Measurements from ENCODE around the gene CSNK2A3.

GRCh38 chr11:11304550-11304949 lies 48.5 kb downstream of the CSNK2A3 start:
- TF ChIP-seq, protein P1, sequence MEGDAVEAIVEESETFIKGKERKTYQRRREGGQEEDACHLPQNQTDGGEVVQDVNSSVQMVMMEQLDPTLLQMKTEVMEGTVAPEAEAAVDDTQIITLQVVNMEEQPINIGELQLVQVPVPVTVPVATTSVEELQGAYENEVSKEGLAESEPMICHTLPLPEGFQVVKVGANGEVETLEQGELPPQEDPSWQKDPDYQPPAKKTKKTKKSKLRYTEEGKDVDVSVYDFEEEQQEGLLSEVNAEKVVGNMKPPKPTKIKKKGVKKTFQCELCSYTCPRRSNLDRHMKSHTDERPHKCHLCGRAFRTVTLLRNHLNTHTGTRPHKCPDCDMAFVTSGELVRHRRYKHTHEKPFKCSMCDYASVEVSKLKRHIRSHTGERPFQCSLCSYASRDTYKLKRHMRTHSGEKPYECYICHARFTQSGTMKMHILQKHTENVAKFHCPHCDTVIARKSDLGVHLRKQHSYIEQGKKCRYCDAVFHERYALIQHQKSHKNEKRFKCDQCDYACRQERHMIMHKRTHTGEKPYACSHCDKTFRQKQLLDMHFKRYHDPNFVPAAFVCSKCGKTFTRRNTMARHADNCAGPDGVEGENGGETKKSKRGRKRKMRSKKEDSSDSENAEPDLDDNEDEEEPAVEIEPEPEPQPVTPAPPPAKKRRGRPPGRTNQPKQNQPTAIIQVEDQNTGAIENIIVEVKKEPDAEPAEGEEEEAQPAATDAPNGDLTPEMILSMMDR (optimal IDR thresholded peaks at IDR 0.05 in 1 of 3, IDR thresholded peaks at IDR 0.05 in 1 of 3, conservative IDR thresholded peaks at IDR 0.05 in 1 of 3; ENCODE audit: extremely low read depth in 1 of 3, insufficient read depth in 2 of 3, low read length in 3 of 3), result no peak
- no peak for TF ChIP-seq EZH2 (IDR thresholded peaks at IDR 0.05; ENCODE audit: low read length)

Data from keratinocyte (primary cell).